ENCODE data around the gene PDE1C.

PDE1C gene

DNA sequence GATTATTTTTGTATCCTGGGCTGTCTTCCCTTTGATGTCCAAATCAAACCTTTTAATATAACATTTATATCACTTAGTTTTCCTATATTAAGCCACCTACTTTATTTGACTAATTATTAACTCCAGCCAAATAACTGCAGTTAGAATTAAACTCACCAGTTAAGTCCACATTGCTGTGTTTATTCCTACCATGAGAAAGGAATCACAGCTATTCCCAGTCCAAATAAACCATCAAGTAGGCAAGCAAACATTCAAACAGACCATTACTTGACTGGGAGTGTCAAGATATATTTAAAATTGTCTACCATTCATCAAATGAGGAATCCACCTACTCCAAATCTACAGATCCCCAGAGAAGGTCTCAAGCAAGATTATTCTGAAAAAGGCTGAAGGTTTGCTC is 22.4 kb downstream of the PDE1C start:
- TF ChIP-seq, protein P1, sequence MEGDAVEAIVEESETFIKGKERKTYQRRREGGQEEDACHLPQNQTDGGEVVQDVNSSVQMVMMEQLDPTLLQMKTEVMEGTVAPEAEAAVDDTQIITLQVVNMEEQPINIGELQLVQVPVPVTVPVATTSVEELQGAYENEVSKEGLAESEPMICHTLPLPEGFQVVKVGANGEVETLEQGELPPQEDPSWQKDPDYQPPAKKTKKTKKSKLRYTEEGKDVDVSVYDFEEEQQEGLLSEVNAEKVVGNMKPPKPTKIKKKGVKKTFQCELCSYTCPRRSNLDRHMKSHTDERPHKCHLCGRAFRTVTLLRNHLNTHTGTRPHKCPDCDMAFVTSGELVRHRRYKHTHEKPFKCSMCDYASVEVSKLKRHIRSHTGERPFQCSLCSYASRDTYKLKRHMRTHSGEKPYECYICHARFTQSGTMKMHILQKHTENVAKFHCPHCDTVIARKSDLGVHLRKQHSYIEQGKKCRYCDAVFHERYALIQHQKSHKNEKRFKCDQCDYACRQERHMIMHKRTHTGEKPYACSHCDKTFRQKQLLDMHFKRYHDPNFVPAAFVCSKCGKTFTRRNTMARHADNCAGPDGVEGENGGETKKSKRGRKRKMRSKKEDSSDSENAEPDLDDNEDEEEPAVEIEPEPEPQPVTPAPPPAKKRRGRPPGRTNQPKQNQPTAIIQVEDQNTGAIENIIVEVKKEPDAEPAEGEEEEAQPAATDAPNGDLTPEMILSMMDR (conservative IDR thresholded peaks at IDR 0.05; ENCODE audit: low read depth, low read length) = no peak
- no peak for DNase-seq (ENCODE audit: low read depth)
- no peak overlapping the region for H3K4me3 ChIP-seq (ENCODE audit: low read depth, low read length)

DNA sequence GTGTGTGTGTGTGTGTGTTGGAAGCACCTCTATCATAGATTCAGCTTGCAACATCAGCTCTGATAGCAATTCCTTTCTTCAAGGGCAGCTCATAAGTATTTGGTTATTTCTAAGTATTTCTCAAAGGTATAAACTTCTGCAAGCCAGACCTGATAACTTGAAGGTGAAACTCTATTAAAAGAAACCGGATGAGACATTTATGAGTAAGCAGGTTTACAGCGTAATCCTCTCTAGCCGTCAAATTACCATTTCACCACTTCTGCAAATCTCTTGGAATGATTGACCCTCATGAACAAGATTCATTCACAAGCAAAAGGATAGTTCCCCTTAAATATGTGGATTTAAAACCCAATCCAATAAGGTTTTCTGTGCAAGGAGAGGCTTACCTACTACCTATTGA is 23.1 kb downstream of the PDE1C start:
- DNase-seq (ENCODE audit: low read depth) = no peak
- no peak overlapping the region for H3K4me3 ChIP-seq (ENCODE audit: low read depth, low read length)
- TF ChIP-seq, protein P1 (conservative IDR thresholded peaks at IDR 0.05; ENCODE audit: low read depth, low read length) = no peak

DNA sequence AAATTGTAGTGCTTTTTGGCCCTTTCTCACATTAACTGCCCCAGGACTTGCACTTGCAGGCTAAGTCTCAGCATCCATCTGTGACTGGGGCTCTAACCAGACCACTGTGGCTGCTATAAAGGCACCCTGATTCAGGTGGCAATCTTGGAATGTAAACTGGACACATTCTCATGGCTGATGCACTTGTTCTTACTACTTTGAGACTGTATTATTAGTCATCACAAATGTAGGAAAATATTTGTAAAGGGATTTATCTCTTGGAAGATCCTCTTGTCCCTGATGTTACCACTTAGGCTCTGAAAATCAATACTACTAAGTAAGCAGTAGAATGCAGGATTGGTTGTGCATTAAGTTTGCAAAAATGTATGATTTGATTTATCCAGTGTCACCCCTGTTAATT is 25.0 kb downstream of the PDE1C start:
- TF ChIP-seq, protein P1 (conservative IDR thresholded peaks at IDR 0.05; ENCODE audit: low read depth, low read length) = no peak
- H3K4me3 ChIP-seq (ENCODE audit: low read depth, low read length) = no peak overlapping the region
- no peak for DNase-seq (ENCODE audit: low read depth)

DNA sequence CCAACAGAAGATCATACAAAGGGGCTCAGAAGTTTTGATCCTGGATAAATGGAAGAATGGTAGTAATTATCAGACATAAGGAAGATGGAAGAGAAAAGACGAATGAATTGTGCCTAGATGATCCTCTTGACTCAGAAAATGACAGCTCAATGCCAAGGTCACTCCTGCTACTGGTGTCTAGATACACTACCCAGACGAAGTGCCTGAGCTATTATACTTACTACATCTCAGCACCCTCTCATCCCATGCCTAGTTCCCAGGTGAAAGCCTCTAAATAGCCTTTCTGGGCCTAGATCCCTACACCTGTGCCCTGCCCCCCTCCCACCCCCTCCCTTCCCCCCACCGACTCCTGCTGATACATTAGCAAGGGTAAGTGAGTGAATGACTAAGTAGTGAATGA is 25.5 kb downstream of the PDE1C start:
- DNase-seq (ENCODE audit: low read depth) = no peak
- TF ChIP-seq, protein P1 (conservative IDR thresholded peaks at IDR 0.05; ENCODE audit: low read depth, low read length) = no peak
- H3K4me3 ChIP-seq (ENCODE audit: low read depth, low read length) = no peak overlapping the region

DNA sequence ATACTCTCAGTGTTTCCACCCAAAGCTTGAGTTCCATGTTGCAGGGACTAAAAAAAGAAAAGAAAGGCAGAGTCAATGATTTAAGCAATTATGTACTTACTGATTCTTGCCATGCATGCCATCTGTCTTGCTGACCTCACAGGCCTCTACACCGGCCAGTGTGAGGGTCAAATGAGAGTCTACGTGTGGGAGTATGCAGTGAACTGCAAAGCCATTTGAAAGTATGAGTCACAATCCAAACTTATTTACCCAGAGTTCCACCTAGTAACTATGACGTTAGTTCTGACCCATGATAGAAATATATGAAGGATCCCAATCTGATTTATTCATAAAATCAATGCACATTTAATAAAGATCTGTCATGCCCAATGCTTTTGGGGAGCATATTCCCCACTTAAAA is 26.5 kb downstream of the PDE1C start:
- DNase-seq (ENCODE audit: low read depth) = no peak
- TF ChIP-seq, protein P1 (conservative IDR thresholded peaks at IDR 0.05; ENCODE audit: low read depth, low read length) = no peak
- no peak overlapping the region for H3K4me3 ChIP-seq (ENCODE audit: low read depth, low read length)

DNA sequence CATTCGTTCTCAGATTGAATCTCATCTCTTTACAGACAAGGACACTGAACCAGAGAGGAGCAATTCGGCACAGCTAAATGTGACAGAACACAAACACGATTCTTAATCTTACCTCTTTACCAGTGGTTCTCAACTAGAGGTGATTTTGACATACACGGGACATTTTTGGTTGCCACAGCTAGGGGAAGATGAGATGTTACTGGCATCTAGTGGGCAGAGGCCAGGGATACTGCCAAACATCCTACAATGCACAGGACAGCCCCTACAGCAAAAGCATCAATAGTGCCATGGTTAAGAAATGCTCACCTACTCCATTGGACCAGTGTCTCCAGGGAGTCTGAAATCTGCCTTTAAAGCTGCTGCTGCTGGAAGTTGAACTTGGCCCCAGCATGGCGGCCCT is 27.3 kb downstream of the PDE1C start:
- H3K4me3 ChIP-seq (ENCODE audit: low read depth, low read length) = no peak overlapping the region
- TF ChIP-seq, protein P1 (conservative IDR thresholded peaks at IDR 0.05; ENCODE audit: low read depth, low read length) = no peak
- DNase-seq (ENCODE audit: low read depth) = no peak

DNA sequence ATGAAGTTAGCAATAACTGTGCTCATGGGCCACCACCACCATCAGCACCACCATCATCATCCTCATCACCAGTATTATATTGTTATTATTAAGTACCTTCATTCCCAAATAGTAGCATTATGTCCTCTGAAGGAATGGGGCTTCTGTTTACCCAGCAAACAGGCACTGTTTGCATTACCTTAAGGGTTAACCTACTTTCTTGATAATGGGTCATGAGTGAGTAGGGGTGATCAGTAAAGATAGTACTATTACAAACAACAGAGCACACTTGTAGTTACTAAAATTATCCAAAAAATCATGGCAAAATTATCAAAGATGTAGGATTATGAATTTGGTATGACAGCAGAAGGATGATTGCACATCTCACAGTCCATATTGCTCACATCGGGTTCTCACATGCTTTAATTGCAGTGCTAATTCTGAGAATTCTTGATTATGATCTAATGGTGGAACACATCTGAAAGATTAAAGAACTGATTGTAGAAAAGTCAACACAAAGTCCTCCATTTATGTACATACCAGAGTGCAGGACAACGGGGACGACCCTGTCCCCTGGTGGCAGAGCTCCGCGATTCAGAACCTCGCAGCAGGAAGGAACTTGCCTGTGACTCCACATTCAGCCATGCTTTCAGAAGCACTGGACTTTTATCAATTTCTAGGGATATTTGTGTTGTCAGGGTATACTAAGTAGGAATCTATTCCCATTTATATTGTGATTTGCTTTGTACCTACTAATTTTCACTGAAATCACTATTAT is 31.0 kb downstream of the PDE1C start:
- H3K4me3 ChIP-seq (ENCODE audit: low read depth, low read length) = no peak overlapping the region
- no peak for DNase-seq (ENCODE audit: low read depth)
- TF ChIP-seq, protein P1 (conservative IDR thresholded peaks at IDR 0.05; ENCODE audit: low read depth, low read length) = no peak
